Left forelimb (tissue), 1 donor: ENCODE results near the gene UBAP1.
"Not testable (repeated sequence)": the region's sequence is repeated elsewhere in the genome, so short reads cannot be mapped to it uniquely, and the experiment has no call there.

ENCODE experiments used
- DNase-seq: peaks from one replicate; pipeline ENCODE4 v3.0.0-alpha.2; 2018; ENCODE audit warnings: low spot score

The UBAP1 gene

DNA sequence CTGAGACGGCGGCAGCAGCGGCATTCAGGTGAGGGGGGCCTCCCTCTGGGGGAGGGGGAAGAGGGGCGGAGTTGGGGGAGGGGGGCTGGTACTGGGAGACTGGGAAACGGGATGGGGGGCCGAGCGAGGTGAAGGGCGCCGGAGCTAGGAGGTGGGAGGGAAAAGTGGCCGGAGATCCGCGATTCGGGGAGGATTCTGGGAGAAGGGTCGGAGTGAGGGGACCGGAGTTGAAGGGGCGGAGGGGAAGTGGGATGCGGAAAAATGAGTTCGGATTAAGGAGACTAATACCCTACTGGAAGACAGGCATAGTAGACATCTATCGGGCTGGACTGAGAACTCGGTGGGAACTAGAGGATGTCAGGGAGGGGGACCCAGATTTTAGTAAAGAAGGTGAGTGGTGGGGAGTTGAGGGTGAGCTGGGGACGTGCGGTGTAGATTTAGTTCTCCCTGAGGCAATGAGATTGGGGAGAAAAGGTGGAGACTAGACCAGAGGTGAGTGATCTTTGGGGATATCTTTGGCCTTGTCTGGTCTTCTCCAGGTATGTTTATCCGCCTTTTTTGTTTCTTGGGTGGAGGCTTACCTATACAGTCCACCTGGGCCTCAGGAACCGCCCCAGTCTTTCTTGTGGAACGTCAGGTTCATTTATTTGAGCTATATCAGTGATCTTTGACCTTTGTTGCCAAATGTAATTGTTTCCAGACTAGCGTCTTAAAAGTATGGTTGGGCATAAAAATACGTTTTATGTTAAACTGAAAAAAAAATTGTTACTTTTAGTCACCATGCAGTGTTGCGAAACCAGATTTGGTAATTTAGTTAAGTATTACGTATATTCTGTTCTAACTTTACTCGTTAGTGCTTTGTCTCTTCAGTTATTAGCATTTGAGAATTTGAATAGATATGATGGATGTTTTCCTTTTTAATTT lies 632 bp downstream of the UBAP1 start:
- no peak for DNase-seq

DNA sequence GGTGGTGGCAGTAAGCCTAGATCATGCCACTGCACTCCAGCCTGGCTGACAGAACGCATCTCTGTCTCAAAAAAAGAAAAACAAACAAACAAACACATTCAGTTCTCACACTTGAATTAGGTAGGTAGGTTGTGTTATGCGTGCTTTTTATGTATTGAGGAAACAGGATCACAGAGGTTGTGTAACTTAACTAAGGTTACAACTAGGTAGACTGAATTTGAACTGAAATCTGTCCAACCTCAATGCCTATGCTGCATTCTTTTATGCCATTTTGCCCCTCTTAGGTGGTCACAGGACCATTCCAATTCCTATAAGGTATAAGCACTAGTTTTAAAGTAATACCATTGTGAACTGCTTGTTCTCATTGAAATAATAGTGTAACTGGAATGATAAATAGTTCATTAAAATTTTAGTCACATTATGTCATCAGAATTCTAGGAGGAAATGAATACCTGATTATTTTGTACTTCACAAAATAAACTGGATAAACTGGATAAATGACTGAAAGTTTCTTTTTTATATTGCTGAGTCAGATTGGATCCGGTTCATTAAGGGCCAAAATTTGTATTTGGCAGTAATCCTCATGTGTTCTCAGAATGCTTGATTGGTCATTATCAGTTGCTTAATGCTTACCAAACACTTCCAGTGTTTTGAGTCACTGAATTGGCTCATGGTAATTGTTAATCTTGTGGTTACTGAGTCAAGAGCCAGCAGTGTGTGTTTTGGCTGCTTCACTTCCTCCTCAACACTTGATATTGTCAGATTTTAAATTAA lies 7.1 kb downstream of the UBAP1 start:
- DNase-seq: no peak

DNA sequence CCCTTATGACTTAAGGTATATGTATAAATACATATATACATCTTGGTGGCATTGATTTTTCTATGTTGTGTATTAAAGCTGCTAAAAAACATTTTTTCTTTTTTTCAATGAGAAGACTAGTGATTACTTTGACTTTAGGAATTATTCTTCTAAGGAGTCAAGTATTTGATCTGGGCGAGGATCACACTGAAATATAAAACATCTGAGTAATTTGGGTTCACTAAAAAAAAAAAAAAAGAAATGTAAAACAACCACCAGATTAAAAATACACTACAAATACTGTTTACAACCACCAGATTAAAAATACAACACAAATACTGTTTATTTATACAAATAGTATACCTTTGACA lies 9.0 kb downstream of the UBAP1 start:
- DNase-seq: no peak

DNA sequence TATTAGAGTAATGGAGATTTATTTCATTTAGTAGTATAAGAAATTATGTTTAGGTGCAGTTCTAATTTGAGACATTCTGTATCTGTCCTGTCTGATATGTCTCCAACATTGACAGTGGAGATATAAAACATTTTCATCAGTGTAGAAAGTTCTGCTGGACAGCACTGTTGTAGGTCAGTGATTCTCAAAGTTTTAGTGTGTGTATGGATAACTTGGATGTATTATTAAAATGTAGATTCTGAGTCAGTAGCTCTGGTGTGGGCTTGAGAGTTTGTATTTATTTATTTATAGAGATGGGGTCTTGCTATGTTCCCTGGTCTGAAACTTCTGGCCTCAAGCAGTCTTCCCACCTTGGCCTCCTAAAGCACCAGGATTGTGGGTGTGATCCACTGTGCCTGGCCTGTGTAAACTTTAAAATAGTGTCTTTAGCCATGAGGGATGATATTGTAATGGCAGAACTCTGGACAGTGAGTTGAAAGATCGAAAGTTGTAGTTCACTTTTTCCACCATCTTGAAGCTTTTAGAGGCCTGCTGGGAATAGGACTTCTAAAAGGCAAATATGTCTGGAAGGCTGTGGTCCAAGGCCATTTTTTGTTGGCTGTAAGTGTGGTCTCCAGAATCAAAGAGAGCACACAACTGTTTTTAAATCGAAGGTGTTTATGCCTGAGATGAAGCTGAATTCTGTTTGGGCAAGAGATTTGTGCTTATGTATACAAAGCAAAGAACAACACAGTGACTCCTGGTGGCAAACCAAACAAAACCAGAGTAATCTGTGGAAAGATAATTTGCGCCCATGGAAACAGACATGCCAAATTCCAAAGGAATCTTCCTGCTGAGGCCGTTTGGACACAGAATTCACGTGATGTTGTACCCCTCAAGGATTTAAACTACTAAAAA lies 12.4 kb downstream of the UBAP1 start:
- DNase-seq: no peak

DNA sequence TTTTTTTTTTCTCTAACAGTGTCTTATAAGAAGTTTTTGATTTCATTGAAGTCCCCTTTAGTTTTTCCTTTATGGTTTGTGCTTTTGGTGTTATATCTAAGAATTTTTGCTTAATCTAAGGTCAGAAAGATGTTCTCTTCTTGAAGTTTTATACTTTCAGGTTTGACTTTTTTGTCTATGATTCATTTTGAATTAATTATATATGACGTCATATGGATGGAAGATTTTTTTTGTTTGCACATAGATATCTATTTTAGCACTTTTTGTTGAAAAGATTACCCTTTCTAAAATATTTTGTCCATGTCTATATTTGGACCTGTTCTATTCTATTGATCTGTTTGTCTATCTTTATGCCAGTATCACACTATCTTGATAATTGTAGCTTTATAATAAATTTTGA lies 16.3 kb downstream of the UBAP1 start:
- DNase-seq: no peak

DNA sequence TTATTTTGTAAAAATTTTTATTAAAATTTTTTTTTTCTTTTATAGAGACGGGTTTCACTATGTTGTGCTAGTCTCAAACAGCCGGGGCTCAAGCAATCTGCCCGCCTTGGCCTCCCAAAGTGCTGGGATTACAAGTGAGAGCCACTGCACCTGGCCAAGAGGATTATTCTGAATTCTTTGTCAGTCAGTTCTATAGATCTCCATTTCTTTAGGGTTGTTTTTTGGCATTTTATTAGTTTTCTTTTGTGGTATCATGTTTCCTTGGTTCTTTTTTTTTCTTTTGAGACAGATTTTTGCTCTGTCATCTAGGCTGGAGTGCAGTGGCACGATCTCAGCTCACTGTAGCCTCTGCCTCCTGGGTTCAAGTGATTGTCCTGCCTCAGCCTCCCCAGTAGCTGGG lies 18.4 kb downstream of the UBAP1 start:
- DNase-seq: not testable (repeated sequence)

DNA sequence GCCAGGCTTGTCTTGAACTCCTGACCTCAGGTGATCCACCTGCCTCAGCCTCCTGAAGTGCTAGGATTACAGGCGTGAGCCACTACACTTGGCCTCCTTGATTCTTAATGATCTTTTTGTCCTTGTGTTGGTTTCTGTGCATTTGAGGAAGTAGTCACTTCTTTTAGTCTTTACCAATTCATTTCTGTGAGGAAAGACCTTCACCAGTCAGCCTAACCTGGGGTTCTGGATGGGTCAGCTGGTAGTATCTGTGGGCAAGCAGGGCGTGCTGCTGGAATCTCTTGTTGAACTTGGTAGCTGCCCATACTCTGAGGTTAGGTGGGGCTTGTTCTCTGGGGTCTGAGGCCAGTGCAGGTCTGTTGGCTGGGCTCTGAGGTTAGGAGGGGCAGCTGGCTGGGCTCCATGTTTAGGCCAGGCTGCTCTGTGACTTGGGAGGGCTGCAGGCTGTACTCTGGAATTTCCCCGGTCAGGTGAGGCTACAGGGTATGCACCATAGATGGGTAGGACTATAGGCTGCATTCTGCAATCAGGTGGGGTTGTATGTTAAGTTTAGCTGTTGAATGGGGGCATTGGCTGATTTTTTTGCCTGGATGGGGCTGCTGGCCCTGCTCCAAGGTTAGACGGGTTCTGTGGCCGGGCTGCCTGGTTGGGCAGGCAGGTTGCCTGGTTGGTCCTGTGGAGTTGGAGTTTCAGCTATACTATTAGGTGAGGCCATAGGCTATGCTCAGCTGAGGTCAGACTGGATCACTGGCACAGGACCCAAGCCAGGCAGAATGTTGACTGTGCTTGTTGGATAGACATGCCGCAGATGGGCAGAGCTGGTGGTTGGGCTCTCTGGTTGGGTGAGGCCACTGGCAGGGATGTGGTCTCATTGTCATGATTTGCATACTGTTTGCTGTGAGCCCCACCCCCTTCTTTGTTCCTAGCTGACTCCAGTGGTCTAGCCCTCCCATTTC lies 19.2 kb downstream of the UBAP1 start:
- DNase-seq: no peak

DNA sequence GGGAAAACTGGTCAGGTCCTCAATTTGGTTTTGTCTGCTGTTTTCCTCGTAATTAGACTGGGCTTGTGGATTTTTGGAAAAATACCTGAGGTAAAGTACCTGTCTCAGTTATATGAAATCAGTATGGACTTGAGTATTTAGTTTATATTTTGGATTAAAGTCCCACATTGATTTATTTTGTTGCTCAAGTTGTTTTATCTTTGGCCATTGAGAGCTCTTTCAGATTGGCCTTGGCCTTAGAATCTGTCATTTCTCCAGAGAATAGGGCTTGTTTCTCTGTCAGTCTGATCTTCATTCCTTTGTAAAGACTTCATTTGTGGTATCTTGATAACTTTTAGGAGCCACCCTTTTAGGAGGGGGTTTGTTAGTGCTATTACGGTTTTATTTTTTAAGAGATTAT lies 21.2 kb downstream of the UBAP1 start:
- no peak for DNase-seq

DNA sequence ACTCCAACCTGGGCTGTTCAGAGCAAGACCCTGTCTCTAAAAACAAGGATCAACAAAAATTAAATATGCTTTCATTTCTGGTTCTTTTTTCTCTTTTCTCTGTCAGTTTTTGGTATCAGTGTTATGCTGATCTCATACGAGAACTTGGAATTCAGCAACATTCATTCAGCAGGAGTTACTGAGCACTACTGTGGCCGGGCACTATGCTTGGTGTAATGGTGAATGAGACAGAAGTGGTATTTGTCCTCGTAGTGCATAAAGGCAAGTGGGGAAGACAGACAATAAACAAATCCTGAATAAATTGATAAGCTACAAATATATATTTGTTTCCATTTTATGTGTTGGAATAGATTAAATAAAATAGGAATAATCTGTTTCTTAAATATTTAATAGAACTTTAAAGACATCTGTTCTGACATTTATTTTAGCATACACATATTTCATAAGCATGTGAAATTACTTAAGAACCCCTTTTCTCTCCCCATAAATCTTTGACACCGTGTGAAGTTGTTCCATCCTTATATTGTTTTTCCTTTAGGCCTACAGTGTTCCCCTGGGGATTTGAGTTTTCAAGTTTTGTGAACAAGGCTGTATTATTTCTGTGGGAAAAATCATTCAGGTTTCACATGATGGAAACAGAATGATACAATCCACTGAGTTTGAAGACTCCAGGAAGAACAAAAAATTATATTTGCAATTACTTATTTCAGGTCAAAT lies 24.6 kb downstream of the UBAP1 start:
- DNase-seq: no peak

DNA sequence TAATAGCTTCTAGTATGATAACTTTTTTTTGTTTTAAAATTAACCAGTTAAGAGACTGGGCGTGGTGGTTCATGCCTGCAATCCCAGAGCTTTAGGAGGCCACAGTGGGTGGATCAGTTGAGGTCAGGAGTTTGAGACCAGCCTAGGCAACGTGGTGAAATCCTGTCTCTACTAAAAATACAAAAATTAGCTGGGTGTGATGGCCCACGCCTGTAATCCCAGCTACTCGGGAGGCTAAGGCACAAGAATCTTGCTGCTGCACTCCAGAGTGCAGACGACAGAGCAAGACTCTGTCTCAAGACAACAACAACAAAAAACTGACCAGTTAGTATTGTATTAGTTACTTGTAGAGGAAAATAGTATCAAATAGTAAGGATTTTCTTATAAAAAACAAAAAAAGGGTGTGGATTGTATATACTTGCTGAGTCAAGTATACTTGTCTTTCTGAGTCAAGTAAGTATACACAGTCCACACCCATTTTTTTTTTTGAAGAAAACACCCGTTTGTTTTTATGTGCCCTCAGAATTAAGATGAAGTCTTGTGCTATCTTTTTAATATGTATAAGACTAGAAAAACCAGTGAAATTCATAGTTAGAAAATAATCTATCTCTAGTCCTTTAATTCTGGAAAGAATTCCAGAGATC lies 25.3 kb downstream of the UBAP1 start:
- DNase-seq: no peak

DNA sequence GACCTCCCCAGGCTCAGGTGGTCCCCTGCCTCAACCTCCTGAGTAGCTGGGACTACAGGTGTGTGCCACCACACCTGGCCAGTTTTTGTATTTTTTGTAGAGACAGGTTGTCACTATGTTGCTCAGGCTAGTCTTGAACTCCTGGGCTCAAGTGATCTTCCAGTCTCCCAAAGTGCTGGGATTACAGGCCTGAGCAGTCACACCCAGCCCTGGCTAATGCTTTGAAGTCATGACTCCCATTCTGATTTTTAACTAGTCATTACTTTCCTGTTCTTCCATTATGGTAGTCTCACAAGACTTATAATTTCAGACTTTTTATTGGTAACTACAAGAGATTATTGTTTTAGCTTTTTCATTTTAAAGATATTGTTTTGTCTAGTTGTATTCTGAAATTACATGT lies 26.3 kb downstream of the UBAP1 start:
- DNase-seq: no peak

DNA sequence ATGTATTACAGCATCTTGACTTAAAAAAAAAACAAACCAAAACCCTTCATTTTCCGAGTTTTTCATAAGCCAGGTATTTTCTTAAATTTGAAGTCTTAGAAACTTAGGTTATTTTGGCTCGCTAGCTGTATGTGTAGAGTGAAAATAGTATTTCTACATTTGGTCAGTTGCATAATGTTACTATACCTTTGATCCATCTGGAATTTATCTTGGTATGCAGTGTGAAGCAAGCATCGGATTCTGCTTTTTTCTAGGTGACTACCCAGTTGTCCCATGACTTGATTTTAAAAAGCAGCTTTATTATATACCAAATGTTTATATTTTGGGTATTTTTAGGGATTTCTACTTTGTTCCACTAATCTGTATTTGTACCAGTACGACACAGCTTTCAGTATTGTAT lies 27.7 kb downstream of the UBAP1 start:
- no peak for DNase-seq

DNA sequence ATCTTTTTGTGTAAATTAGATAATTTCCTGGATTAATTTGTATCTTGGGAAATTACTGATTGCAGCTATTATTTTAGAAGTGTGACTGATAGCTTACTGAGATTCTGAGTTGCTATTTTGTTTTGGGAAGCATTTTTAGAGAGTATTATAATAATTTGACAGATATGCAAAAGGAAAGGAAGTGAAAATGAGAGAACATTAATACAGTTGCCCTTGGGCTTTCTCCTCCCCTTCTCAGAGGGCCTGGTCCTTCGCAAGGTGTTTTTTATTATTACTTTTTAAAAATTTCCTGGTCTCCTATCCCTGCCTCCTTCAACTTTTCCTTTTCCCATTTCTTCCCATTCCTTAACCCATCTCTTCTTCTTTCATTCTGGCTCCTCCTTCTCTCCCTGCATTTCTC lies 32.6 kb downstream of the UBAP1 start:
- DNase-seq: no peak

DNA sequence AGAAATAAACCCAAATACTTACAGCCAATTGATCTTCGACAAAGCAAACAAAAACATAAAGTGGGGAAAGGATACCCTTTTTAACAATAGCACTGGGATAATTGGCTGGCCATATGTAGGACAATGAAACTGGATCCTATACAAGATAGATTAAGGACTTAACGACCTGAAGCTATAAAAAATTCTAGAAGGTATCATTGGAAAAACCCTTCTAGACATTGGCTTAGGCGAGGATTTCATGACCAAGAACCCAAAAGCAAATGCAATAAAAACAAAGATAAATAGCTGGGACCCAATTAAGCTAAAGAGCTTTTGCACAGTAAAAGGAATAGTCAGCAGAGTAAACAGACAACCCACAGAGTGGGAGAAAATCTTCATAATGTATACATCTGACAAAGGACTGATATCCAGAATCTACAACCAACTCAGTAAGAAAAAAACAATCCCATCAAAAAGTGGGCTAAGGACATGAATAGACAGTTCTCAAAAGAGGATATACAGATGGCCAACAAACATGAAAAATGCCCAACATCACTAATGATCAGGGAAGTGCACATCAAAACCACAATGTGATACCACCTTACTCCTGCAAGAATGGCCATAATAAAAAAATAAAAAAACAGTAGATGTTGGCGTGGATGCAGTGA lies 35.6 kb downstream of the UBAP1 start:
- not testable (repeated sequence) for DNase-seq

DNA sequence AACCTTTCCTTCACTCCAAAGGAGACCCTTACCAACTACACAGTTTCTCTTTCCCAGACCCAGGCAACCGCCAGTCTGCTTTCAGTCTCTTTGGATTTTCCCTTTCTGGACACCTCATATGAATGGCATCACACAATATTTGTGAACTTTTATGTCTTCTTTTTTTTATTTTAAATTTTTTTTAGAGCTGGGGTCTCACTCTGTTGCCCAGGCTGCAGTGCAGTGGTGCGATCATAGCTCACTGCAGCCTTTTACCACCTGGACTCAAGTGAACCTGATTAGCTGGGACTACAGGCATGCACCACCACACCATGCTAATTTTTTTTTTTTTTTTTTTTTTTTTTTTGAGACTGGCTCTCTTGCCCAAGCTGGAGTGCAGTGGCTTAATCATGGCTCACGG lies 37.5 kb downstream of the UBAP1 start:
- DNase-seq: no peak

DNA sequence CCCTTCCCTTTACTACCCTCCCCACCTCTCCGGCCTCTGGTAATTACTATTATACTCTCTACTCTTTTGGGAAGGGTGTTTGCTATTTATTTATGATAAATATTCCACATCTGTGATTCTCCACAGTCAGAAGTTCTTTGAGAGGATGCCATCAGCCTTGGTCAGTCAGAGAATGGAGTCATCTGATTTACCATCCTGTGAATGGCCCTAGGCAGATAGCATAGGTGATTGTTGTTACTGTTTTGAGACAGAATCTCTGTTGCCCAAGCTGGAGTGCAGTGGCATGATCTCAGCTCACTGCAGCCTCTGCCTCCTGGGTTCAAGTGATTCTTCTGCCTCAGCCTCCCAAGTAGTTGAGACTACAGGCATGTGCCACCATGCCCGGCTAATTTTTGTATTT lies 38.2 kb downstream of the UBAP1 start:
- DNase-seq: not testable (repeated sequence)

DNA sequence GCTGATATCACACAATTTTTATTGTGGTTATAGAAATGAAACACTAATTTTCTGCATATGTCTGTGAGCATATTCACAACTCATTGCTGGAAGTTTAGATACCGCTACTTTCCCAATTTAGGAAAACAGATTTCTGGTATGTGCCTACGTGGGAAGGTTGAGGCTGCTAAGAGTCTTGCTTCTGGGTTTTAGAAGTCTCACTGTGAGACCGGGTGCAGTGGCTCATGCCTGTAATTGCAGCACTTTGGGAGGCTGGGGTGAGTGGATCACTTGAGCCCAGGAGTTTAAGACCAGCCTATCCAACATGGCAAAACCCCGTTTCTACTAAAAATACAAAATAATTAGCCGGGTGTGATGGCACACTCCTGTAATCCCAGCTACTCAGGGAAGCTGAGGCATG lies 39.6 kb downstream of the UBAP1 start:
- DNase-seq: no peak

DNA sequence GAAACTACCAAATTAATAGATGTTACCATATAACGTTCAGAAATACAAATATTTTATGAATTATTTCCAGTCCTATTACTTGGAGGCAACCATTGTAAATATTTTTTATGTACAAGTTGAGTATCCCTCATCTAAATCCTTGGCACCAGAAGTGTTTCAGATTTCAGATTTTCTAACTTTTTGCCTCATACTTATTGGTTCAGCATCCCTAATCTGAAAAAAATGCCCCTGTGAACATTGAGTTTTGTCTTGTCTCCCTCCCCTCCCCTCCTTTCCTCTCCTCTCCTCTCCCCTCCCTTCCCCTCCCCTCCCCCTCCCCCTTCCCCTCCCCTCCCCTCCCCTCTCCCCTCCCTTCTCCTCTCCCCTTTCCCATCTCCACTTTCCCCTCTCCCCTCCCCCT lies 40.6 kb downstream of the UBAP1 start:
- no peak for DNase-seq

DNA sequence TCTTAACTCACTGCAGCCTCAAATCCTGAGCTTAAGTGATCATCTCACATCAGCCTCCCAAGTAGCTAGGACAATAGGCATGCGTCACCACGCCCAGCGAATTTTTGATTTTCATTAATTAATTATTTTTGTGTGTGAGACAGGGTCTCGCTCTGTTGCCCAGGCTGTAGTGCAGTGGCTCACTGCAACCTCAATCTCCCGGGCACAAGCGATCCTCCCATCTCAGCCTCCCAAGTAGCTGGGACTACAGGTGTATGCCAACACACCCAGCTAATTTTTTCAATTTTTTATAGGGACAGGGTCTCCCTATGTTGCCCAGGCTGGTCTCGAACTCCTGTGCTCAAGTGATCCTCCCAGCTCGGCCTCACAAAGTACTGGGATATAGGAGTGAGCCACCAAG lies 41.4 kb downstream of the UBAP1 start:
- no peak for DNase-seq

DNA sequence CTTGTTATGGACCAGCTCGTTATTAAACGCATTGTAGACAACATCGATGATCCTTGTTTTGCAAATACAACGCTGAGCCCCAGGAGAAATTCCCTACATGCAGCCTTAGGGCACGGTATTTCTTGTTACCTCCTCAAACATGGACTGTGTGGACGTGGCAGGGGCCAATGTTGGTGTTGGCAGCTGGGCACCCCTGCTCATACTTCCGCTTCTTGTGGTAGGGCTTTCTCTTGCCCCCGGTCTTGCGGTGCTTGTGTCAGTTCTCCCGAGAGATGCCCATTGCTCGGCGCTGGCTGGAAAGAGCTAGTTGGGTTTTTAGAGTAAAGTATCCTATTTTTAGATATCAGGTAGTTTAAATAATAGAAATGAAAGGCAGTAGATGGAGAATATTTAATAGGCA lies 45.5 kb downstream of the UBAP1 start:
- no peak for DNase-seq
